ENCODE data around the gene MRPL33.

MRPL33 gene

DNA sequence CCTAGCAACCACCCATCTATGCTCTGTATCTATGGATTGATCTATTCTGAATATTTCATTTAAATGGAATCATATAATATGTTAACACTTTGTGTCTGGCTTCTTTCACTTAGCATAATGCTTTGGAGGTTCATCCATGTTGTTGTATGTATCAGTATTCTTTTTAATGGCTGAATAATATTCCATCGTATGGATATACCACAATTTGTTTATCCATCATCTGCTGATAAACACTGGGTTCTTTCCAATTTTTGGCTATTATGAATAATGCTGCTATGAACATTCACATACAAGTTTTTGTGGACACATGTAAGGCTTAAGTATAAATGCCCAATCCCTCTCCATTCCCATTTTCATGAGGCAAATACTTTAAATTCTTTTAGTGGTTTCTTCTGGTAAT, 52.9 kb downstream of the MRPL33 start:
- no peak for DNase-seq
- TF ChIP-seq, protein P1, sequence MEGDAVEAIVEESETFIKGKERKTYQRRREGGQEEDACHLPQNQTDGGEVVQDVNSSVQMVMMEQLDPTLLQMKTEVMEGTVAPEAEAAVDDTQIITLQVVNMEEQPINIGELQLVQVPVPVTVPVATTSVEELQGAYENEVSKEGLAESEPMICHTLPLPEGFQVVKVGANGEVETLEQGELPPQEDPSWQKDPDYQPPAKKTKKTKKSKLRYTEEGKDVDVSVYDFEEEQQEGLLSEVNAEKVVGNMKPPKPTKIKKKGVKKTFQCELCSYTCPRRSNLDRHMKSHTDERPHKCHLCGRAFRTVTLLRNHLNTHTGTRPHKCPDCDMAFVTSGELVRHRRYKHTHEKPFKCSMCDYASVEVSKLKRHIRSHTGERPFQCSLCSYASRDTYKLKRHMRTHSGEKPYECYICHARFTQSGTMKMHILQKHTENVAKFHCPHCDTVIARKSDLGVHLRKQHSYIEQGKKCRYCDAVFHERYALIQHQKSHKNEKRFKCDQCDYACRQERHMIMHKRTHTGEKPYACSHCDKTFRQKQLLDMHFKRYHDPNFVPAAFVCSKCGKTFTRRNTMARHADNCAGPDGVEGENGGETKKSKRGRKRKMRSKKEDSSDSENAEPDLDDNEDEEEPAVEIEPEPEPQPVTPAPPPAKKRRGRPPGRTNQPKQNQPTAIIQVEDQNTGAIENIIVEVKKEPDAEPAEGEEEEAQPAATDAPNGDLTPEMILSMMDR (IDR thresholded peaks at IDR 0.05; ENCODE audit: low read depth, low read length), result no peak
- Histone ChIP-seq H3K27me3 (no peaks in the 10 kb centered on the region), H3K36me3 (no peaks in the 10 kb centered on the region), H3K4me1 (no peaks in the 10 kb centered on the region), H3K4me3 (ENCODE audit: low read depth, low read length) (no peak overlapping the region), H3K9me3 (0 out of 2 replicates have a peak, but pooled peaks cover 3% of the 10 kb centered on the region)

DNA sequence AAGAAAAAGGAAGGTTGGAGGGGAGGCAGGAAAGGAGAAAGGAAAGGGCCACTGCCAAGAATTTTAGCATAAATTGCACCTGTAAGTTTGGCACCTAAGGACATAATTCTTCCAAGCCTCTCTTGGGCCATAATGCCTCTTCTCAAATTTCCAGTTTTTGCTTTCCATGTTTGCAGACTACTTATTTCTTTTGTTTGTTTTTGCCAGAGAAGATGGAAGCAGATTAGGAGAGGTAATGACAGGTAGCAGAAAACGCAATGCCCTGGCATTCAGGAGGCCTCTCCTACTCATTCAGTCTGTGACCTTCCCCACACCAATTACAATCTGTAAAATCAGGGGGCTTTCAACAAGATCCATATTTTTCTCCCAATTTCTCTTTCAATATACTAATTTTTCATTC, 56.8 kb downstream of the MRPL33 start:
- H3K4me1 ChIP-seq, result no peaks in the 10 kb centered on the region; the same call in 1 of the 2 replicates
- H3K4me3 ChIP-seq (ENCODE audit: low read depth, low read length), result no peak overlapping the region
- no peaks in the 10 kb centered on the region for H3K27me3 ChIP-seq
- no peak for DNase-seq
- 0 out of 2 replicates have a peak, but pooled peaks cover under 1% of the 10 kb centered on the region for H3K9me3 ChIP-seq
- TF ChIP-seq, protein P1 (IDR thresholded peaks at IDR 0.05; ENCODE audit: low read depth, low read length), result no peak
- no peaks in the 10 kb centered on the region for H3K36me3 ChIP-seq
